ENCODE measurements around the gene ADD2. TPM values are rescaled to one million over a fixed set of nuclear protein-coding genes. Genes with fewer than 3 reads are reported as not detected.

The ADD2 gene
- total and polyA plus RNA-seq, 2 experiments from 2014 or later: 34.6 to 223 TPM

DNA sequence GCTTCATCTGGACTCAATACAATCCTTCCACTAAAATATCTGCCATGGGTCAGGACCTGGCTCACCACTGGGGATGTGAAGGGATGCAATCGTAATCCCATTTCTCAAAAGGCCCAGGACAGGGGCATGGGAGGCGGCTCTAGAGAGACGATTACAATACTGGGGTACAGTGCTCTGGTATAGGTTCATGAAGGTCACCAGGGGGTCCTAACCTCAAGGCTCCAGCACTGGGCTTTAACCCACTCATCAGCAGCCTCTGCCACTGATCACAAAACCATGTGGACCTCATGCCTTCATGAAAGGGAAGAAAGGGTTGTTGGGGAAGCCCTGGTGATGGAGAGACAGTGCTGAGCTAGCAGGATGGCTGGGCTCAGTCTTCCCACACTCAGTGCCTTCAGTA lies 48.8 kb downstream of the ADD2 start:
- TF ChIP-seq, protein P1, sequence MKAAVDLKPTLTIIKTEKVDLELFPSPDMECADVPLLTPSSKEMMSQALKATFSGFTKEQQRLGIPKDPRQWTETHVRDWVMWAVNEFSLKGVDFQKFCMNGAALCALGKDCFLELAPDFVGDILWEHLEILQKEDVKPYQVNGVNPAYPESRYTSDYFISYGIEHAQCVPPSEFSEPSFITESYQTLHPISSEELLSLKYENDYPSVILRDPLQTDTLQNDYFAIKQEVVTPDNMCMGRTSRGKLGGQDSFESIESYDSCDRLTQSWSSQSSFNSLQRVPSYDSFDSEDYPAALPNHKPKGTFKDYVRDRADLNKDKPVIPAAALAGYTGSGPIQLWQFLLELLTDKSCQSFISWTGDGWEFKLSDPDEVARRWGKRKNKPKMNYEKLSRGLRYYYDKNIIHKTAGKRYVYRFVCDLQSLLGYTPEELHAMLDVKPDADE (IDR thresholded peaks at IDR 0.05): no peak
- no peak for TF ChIP-seq EZH2phosphoT487 (IDR thresholded peaks at IDR 0.05; ENCODE audit: unreplicated experiment)
- no peak for TF ChIP-seq ZNF331 (CRISPR knock-in tag; IDR thresholded peaks at IDR 0.05; ENCODE audit: low read depth)
- TF ChIP-seq NANOG (IDR thresholded peaks at IDR 0.05; ENCODE audit: borderline replicate concordance): no peak
- no peak for TF ChIP-seq EZH2 (IDR thresholded peaks at IDR 0.05; ENCODE audit: low read depth, unreplicated experiment)
- TF ChIP-seq, protein P2, sequence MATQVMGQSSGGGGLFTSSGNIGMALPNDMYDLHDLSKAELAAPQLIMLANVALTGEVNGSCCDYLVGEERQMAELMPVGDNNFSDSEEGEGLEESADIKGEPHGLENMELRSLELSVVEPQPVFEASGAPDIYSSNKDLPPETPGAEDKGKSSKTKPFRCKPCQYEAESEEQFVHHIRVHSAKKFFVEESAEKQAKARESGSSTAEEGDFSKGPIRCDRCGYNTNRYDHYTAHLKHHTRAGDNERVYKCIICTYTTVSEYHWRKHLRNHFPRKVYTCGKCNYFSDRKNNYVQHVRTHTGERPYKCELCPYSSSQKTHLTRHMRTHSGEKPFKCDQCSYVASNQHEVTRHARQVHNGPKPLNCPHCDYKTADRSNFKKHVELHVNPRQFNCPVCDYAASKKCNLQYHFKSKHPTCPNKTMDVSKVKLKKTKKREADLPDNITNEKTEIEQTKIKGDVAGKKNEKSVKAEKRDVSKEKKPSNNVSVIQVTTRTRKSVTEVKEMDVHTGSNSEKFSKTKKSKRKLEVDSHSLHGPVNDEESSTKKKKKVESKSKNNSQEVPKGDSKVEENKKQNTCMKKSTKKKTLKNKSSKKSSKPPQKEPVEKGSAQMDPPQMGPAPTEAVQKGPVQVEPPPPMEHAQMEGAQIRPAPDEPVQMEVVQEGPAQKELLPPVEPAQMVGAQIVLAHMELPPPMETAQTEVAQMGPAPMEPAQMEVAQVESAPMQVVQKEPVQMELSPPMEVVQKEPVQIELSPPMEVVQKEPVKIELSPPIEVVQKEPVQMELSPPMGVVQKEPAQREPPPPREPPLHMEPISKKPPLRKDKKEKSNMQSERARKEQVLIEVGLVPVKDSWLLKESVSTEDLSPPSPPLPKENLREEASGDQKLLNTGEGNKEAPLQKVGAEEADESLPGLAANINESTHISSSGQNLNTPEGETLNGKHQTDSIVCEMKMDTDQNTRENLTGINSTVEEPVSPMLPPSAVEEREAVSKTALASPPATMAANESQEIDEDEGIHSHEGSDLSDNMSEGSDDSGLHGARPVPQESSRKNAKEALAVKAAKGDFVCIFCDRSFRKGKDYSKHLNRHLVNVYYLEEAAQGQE (IDR thresholded peaks at IDR 0.05; ENCODE audit: unreplicated experiment): no peak
- TF ChIP-seq, protein P3, sequence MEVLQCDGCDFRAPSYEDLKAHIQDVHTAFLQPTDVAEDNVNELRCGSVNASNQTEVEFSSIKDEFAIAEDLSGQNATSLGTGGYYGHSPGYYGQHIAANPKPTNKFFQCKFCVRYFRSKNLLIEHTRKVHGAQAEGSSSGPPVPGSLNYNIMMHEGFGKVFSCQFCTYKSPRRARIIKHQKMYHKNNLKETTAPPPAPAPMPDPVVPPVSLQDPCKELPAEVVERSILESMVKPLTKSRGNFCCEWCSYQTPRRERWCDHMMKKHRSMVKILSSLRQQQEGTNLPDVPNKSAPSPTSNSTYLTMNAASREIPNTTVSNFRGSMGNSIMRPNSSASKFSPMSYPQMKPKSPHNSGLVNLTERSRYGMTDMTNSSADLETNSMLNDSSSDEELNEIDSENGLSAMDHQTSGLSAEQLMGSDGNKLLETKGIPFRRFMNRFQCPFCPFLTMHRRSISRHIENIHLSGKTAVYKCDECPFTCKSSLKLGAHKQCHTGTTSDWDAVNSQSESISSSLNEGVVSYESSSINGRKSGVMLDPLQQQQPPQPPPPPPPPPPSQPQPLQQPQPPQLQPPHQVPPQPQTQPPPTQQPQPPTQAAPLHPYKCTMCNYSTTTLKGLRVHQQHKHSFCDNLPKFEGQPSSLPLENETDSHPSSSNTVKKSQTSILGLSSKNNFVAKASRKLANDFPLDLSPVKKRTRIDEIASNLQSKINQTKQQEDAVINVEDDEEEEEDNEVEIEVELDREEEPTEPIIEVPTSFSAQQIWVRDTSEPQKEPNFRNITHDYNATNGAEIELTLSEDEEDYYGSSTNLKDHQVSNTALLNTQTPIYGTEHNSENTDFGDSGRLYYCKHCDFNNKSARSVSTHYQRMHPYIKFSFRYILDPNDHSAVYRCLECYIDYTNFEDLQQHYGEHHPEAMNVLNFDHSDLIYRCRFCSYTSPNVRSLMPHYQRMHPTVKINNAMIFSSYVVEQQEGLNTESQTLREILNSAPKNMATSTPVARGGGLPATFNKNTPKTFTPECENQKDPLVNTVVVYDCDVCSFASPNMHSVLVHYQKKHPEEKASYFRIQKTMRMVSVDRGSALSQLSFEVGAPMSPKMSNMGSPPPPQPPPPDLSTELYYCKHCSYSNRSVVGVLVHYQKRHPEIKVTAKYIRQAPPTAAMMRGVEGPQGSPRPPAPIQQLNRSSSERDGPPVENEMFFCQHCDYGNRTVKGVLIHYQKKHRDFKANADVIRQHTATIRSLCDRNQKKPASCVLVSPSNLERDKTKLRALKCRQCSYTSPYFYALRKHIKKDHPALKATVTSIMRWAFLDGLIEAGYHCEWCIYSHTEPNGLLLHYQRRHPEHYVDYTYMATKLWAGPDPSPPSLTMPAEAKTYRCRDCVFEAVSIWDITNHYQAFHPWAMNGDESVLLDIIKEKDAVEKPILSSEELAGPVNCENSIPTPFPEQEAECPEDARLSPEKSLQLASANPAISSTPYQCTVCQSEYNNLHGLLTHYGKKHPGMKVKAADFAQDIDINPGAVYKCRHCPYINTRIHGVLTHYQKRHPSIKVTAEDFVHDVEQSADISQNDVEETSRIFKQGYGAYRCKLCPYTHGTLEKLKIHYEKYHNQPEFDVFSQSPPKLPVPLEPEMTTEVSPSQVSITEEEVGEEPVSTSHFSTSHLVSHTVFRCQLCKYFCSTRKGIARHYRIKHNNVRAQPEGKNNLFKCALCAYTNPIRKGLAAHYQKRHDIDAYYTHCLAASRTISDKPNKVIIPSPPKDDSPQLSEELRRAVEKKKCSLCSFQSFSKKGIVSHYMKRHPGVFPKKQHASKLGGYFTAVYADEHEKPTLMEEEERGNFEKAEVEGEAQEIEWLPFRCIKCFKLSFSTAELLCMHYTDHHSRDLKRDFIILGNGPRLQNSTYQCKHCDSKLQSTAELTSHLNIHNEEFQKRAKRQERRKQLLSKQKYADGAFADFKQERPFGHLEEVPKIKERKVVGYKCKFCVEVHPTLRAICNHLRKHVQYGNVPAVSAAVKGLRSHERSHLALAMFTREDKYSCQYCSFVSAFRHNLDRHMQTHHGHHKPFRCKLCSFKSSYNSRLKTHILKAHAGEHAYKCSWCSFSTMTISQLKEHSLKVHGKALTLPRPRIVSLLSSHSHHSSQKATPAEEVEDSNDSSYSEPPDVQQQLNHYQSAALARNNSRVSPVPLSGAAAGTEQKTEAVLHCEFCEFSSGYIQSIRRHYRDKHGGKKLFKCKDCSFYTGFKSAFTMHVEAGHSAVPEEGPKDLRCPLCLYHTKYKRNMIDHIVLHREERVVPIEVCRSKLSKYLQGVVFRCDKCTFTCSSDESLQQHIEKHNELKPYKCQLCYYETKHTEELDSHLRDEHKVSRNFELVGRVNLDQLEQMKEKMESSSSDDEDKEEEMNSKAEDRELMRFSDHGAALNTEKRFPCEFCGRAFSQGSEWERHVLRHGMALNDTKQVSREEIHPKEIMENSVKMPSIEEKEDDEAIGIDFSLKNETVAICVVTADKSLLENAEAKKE (CRISPR knock-in tag; IDR thresholded peaks at IDR 0.05): no peak
- TF ChIP-seq JUNB (IDR thresholded peaks at IDR 0.05; ENCODE audit: unreplicated experiment): no peak
- no peak for TF ChIP-seq ZNF114 (CRISPR knock-in tag; IDR thresholded peaks at IDR 0.05)

More for the DNA sequence above, 48.8 kb downstream of the ADD2 start:
- H3K9me3 Mint-ChIP-seq: no peaks in the 10 kb centered on the region
- peaks cover 15% of the 10 kb centered on the region for H3K27me3 Mint-ChIP-seq (ENCODE audit: insufficient read depth, low read depth, poor library complexity)
- Histone ChIP-seq H3K9me2 (ENCODE audit: insufficient read depth) (no peaks in the 10 kb centered on the region; the same call in 1 of the 2 replicates), H3K79me2 (replicated peaks; ENCODE audit: insufficient read depth) (peaks cover 99% of the 10 kb centered on the region), H2AFZ (no peak overlapping the region), H3K27ac (ENCODE audit: low read depth) (no peak overlapping the region), H3K4me3 (no peak overlapping the region), H3K4me1 (ENCODE audit: insufficient read depth) (peaks cover 38% of the 10 kb centered on the region), H3F3A (replicated peaks; ENCODE audit: low read depth) (no peaks in the 10 kb centered on the region; the same call in 1 of the 2 replicates), H3K27me3 (ENCODE audit: insufficient read depth) (no peaks in the 10 kb centered on the region), H3K4me2 (no peak overlapping the region), H4K20me1 (replicated peaks; ENCODE audit: insufficient read depth) (peaks cover 81% of the 10 kb centered on the region), H3K36me3 (ENCODE audit: insufficient read depth) (no peaks in the 10 kb centered on the region)
- H3K36me3 Mint-ChIP-seq (ENCODE audit: low read depth): no peaks in the 10 kb centered on the region; the same call in 2 of the 3 replicates
- ATAC-seq (no peak), DNase-seq (ENCODE audit: low spot score) (no peak)
- H3K4me1 Mint-ChIP-seq: peaks cover 90% of the 10 kb centered on the region
- H3K27ac Mint-ChIP-seq: no peak overlapping the region
- no peak overlapping the region for H3K4me3 Mint-ChIP-seq

Measured in GM23338 (cell line).